Measurements from ENCODE around the gene FRMD4B.
A peak's percentile ranks its signal among the peaks of the same experiment; 100 is the strongest.
"Not testable (repeated sequence)": the region's sequence is repeated elsewhere in the genome, so short reads cannot be mapped to it uniquely, and the experiment has no call there.

FRMD4B gene

GRCh38 chr3:69359916-69360315 is 26.0 kb downstream of the FRMD4B start:
- DNase-seq = no peak

GRCh38 chr3:69359339-69359893 is 26.5 kb downstream of the FRMD4B start:
- no peak for DNase-seq

GRCh38 chr3:69357196-69357595 is 28.7 kb downstream of the FRMD4B start:
- no peak for DNase-seq

GRCh38 chr3:69354948-69355347 is 30.9 kb downstream of the FRMD4B start:
- no peak for DNase-seq

- DNase-seq = no peak
Observed at GRCh38 chr3:69353503-69353902, 32.4 kb downstream of the FRMD4B start.

GRCh38 chr3:69353088-69353478 is 32.8 kb downstream of the FRMD4B start:
- no peak for DNase-seq

GRCh38 chr3:69352305-69353087 is 33.4 kb downstream of the FRMD4B start:
- DNase-seq = no peak

- DNase-seq = no peak
Observed at GRCh38 chr3:69343875-69344274, 42.0 kb downstream of the FRMD4B start.

- DNase-seq = peak; percentile 9
Observed at GRCh38 chr3:69342074-69342473, 43.8 kb downstream of the FRMD4B start.

- DNase-seq = no peak
Observed at GRCh38 chr3:69339760-69340159, 46.1 kb downstream of the FRMD4B start.

GRCh38 chr3:69338911-69339310 is 47.0 kb downstream of the FRMD4B start:
- DNase-seq = no peak

- no peak for DNase-seq
Observed at GRCh38 chr3:69332934-69333333, 53.0 kb downstream of the FRMD4B start.

GRCh38 chr3:69330891-69331400 is 54.9 kb downstream of the FRMD4B start:
- no peak for DNase-seq

- peak; percentile 84 for DNase-seq
Observed at GRCh38 chr3:69329892-69330291, 56.0 kb downstream of the FRMD4B start.

- no peak for DNase-seq
Observed at GRCh38 chr3:69328963-69329302, 57.0 kb downstream of the FRMD4B start.

GRCh38 chr3:69328103-69328962 is 57.6 kb downstream of the FRMD4B start:
- DNase-seq = no peak

- DNase-seq = no peak
Observed at GRCh38 chr3:69326855-69327300, 59.0 kb downstream of the FRMD4B start.

GRCh38 chr3:69325151-69325550 is 60.7 kb downstream of the FRMD4B start:
- DNase-seq = no peak

- no peak for DNase-seq
Observed at GRCh38 chr3:69324362-69325025, 61.4 kb downstream of the FRMD4B start.

- no peak for DNase-seq
Observed at GRCh38 chr3:69323941-69324340, 61.9 kb downstream of the FRMD4B start.

GRCh38 chr3:69322512-69322911 is 63.4 kb downstream of the FRMD4B start:
- DNase-seq = not testable (repeated sequence)

GRCh38 chr3:69322158-69322509 is 63.8 kb downstream of the FRMD4B start:
- no peak for DNase-seq
